C4-2B (cell line): ENCODE measurements around the gene ACVR1B.

ENCODE experiments used
- H3K27ac ChIP-seq: fragments of 450-650 bp; 2 replicates; pipeline ENCODE4 v1.5.1; 2017
- CTCF ChIP-seq: fragments of 450-650 bp; conservative IDR thresholded peaks from 2 replicates; pipeline ENCODE4 v1.5.1; 2017; ENCODE audit warnings: mild to moderate bottlenecking
- ZFX ChIP-seq: fragments of 450-650 bp; IDR thresholded peaks from 2 replicates; pipeline ENCODE4 v1.6.1; 2017

ACVR1B gene

GRCh38 chr12:52029685-52030084, 78.2 kb downstream of the ACVR1B start:
- peak overlapping the region; percentile 2; the same call in 1 of the 2 replicates for H3K27ac ChIP-seq
- TF ChIP-seq ZFX (no peak), CTCF (no peak)

- H3K27ac ChIP-seq = peak overlapping the region; percentile 64
- TF ChIP-seq CTCF (no peak), ZFX (no peak)
Measured at GRCh38 chr12:52032446-52032803, 80.9 kb downstream of the ACVR1B start.

DNA sequence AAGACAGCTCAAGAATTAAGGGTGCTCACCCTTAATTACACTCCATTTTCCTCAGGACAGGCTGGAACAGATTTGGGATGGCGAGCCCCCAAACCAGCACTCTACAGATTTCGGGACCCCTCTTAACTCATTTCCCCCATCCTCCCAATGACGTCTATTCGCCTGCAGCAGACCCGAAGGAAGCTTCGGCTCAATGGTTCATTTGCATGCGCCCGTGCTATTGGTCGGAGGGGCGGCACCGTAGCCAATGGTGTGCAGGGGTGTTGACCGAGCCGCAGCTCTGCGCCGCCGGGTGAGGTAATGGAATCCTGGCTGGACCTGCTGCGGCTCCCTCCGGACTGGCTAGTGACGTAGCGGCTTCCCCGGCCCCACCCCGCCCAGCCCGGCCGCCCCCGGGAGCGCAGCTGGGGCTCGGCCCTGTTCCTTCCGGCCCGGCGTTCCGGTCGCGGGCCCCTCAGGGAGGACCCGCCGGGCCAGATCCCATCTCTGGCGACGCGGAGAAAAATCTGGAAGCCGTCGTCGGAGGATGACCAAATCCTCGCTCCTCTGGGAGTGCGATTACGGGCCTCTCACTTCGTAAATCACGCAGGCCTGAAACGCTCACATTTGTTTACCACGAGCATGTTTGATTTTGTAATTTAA, 81.4 kb downstream of the ACVR1B start:
- TF ChIP-seq ZFX = no peak
- no peak for TF ChIP-seq CTCF
- H3K27ac ChIP-seq = peak overlapping the region; percentile 64

- TF ChIP-seq CTCF (no peak), ZFX (no peak)
- peak overlapping the region; percentile 64 for H3K27ac ChIP-seq
Measured at GRCh38 chr12:52033446-52034140, 82.1 kb downstream of the ACVR1B start.

DNA sequence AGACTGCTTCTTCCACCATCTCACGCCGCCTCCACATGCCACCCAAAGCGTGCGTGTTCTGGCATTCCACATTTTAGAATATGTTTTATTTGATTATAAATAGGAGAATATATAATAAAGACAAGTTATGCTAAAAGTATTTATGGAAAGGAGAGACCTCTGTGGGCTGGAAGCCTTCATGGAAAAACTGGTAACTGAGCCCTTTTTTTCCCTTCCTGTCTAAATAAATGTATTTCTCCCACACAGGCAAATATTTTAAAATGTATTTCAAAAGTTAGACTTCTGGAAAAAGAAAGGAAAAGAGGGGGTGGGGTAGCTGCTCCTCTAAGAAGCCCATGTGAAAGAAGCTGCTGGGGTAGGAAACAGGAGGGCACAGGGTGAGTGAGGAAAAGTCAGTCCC, 83.7 kb downstream of the ACVR1B start:
- H3K27ac ChIP-seq = no peak overlapping the region
- TF ChIP-seq ZFX = no peak
- no peak for TF ChIP-seq CTCF

DNA sequence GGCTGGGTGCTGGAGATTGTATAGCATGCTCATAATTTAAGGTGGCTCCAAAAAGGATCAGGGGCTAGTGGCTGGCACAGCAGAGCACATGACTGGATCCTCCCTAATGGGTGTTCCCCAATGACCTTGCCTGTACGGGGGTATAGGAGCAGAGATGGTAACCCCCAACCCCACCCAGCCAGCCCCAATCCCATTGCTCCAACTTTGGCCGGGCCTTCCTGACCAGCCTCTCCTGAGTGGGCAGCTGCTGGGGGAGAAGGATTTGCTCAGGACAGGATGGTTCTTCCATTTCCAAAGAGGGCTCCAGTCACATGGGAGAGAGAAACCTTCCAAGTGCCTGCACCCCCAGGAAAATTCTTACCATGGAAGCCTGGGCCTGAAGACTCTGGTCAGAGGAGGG, 84.4 kb downstream of the ACVR1B start:
- TF ChIP-seq ZFX = no peak
- no peak for TF ChIP-seq CTCF
- H3K27ac ChIP-seq = peak overlapping the region; percentile 80

- TF ChIP-seq CTCF (no peak), ZFX (peak; percentile 15; the same call in 1 of the 2 replicates)
- peak overlapping the region; percentile 80 for H3K27ac ChIP-seq
Measured at GRCh38 chr12:52036587-52037171, 85.2 kb downstream of the ACVR1B start.
